A549 (cell line): ENCODE measurements around the gene SHISA6.

Experiments
- CHD4 ChIP-seq: fragments of 200-600 bp; sonication (generic); IDR thresholded peaks from 2 replicates; pipeline ENCODE4 v1.6.1; 2016; ENCODE audit warnings: antibody characterized with exemption, mild to moderate bottlenecking, borderline replicate concordance
- CTCF ChIP-seq: fragments of >200 bp; sonication (Bioruptor Twin); formaldehyde crosslinking; IDR thresholded peaks from 3 replicates; pipeline ENCODE4 v1.5.1; 2016
- GATA3 ChIP-seq: IDR thresholded peaks from 2 replicates; pipeline ENCODE4 v1.6.1; 2012; ENCODE audit warnings: borderline replicate concordance
- JUNB ChIP-seq: fragments of >200 bp; sonication (Bioruptor Twin); formaldehyde crosslinking; IDR thresholded peaks from 2 replicates; pipeline ENCODE4 v1.6.1; 2016
- MAFK ChIP-seq: fragments of 450-650 bp; IDR thresholded peaks from 2 replicates; pipeline ENCODE4 v1.6.1; 2014; ENCODE audit not compliant: partially characterized antibody
- MAX ChIP-seq: IDR thresholded peaks from 2 replicates; pipeline ENCODE4 v1.6.1; 2012
- NR3C1 ChIP-seq: fragments of >200 bp; sonication (Bioruptor Twin); formaldehyde crosslinking; IDR thresholded peaks from 3 replicates; pipeline ENCODE4 v1.6.1; 2017
- POLR2A ChIP-seq: IDR thresholded peaks from 2 replicates; pipeline ENCODE4 v1.6.1; 2012; ENCODE audit warnings: mild to moderate bottlenecking, low read length
- RAD21 ChIP-seq, 2 experiments: fragments of >200 bp in 1 of 2; sonication (Bioruptor Twin) in 1 of 2; formaldehyde crosslinking in 1 of 2; IDR thresholded peaks in 1 of 2; conservative IDR thresholded peaks in 1 of 2; 2 replicates in 1 of 2; 3 replicates in 1 of 2; pipeline ENCODE4 v1.6.1; 2012 to 2018; ENCODE audit warnings: inconsistent platforms in 1 of 2
- RCOR1 ChIP-seq: fragments of 150-350 bp; IDR thresholded peaks from 2 replicates; pipeline ENCODE4 v1.6.1; 2014; ENCODE audit warnings: antibody characterized with exemption, low read length, low read depth
- REST ChIP-seq: fragments of 200-600 bp; sonication (generic); IDR thresholded peaks from 2 replicates; pipeline ENCODE4 v1.6.1; 2016; ENCODE audit warnings: antibody characterized with exemption, mild to moderate bottlenecking, moderate library complexity
- SMC3 ChIP-seq: fragments of >200 bp; sonication (Bioruptor Twin); formaldehyde crosslinking; IDR thresholded peaks from 3 replicates; pipeline ENCODE4 v1.6.1; 2018; ENCODE audit warnings: inconsistent platforms
- TP53 ChIP-seq: fragments of 250-450 bp; sonication (Bioruptor Pico); IDR thresholded peaks from 2 replicates; pipeline ENCODE4 v1.5.0; 2021; ENCODE audit warnings: mild to moderate bottlenecking, moderate library complexity
- USF2 ChIP-seq: fragments of 450-650 bp; IDR thresholded peaks from 2 replicates; pipeline ENCODE4 v1.6.1; 2014; ENCODE audit warnings: antibody characterized with exemption

- TF ChIP-seq MAFK (no peak), CTCF (no peak), CHD4 (no peak), RAD21 (conservative IDR thresholded peaks at IDR 0.05 in 1 of 2, IDR thresholded peaks at IDR 0.05 in 1 of 2) (no peak), REST (no peak), SMC3 (no peak), MAX (no peak), NR3C1 (no peak), RCOR1 (no peak), POLR2A (no peak), USF2 (no peak), GATA3 (no peak), TP53 (no peak), JUNB (no peak)
Observed at GRCh38 chr17:11305524-11305923, 64.5 kb downstream of the SHISA6 start.
